K562 (cell line): Measurements from ENCODE around the gene CLCN1. TPM values are rescaled to one million over a fixed set of nuclear protein-coding genes. Genes with fewer than 3 reads are reported as not detected.

ENCODE experiments used
- ATAC-seq: fragments of 200-7000 bp; cut with Tn5 transposase; 3 replicates; pipeline ENCODE4 v1.9.1; 2020; ENCODE audit warnings: moderate library complexity
- BruUV-seq: library from RNA; stranded (reverse); fragments of 400-500 nt; replicated peaks from 2 replicates; lab custom pipeline; 2021; lab: Mats Ljungman, UMichigan
- CTCF ChIA-PET: fragments of 300-600 bp; formaldehyde crosslinking; extraction: SDS; loops from one replicate; lab custom pipeline; 2021; ENCODE audit warnings: low intra/inter-chr PET ratio; lab: Yijun Ruan, JAX
- POLR2A ChIA-PET: fragments of 300-600, 350-650 bp; sonication (Branson Sonifier 250); formaldehyde crosslinking; extraction: SDS; loops from one replicate; lab custom pipeline; 2021; ENCODE audit warnings: antibody characterized with exemption, inconsistent platforms; lab: Yijun Ruan, JAX
- DNase-seq, 4 experiments: peaks; one replicate each; pipeline versions ENCODE4 v3.0.0 to v3.0.0-alpha.2; 2011 to 2018; ENCODE audit warnings: low spot score in 3 of 4, mixed read lengths in 3 of 4; ENCODE audit errors: extremely low read depth in 1 of 4
- FAIRE-seq: peaks from 2 replicates; lab custom pipeline; 2011; peaks lifted over from hg19 to GRCh38; lab: Jason Lieb, UNC
- H2AFZ ChIP-seq: 2 replicates; pipeline ENCODE4 v1.6.0; 2011; ENCODE audit warnings: low read depth, low read length, control low read depth, inconsistent platforms
- H3K27ac ChIP-seq: fragments of 200-600 bp; 3 replicates; pipeline ENCODE4 v1.8.0; 2011; ENCODE audit warnings: low read depth, mild to moderate bottlenecking, control low read depth, inconsistent platforms, low read length, moderate library complexity, mixed read lengths; ENCODE audit errors: extremely low read depth
- H3K27me3 ChIP-seq, 2 experiments: fragments of 300-600 bp in 1 of 2; 2 replicates in 1 of 2; 3 replicates in 1 of 2; pipeline versions ENCODE4 v1.6.0 to v1.8.0; 2011; ENCODE audit warnings: inconsistent platforms in 2 of 2, low read length in 2 of 2, mild to moderate bottlenecking in 1 of 2, mixed read lengths in 1 of 2, moderate library complexity in 1 of 2; ENCODE audit not compliant: control insufficient read depth in 2 of 2, insufficient read depth in 2 of 2
- H3K36me3 ChIP-seq: fragments of 300-600 bp; 3 replicates; pipeline ENCODE4 v1.8.0; 2011; ENCODE audit warnings: mild to moderate bottlenecking, low read length, inconsistent platforms; ENCODE audit not compliant: control insufficient read depth, insufficient read depth
- H3K4me1 ChIP-seq, 2 experiments: fragments of 200-600 bp in 1 of 2; replicated peaks in 1 of 2; 2 replicates in 1 of 2; 3 replicates in 1 of 2; pipeline versions ENCODE4 v1.5.1 to v1.8.0; 2011; ENCODE audit warnings: inconsistent platforms in 2 of 2, low read length in 2 of 2, mild to moderate bottlenecking in 1 of 2, mixed read lengths in 1 of 2, moderate library complexity in 1 of 2; ENCODE audit not compliant: control insufficient read depth in 2 of 2, insufficient read depth in 2 of 2
- H3K4me2 ChIP-seq: 2 replicates; pipeline ENCODE4 v1.6.1; 2011; ENCODE audit warnings: low read length, control low read depth, inconsistent platforms, mixed read lengths; ENCODE audit not compliant: insufficient read depth
- H3K4me3 ChIP-seq: fragments of 200-600 bp; sonication (generic), shearing (Covaris generic); 2 replicates; pipeline ENCODE4 v1.5.1; 2016; ENCODE audit warnings: control low read depth, inconsistent platforms
- H3K79me2 ChIP-seq: fragments of 200-600 bp; 3 replicates; pipeline ENCODE4 v1.8.0; 2011; ENCODE audit warnings: low read length, inconsistent platforms; ENCODE audit not compliant: control insufficient read depth, insufficient read depth
- H3K9ac ChIP-seq, 2 experiments: 2 replicates each; pipeline versions ENCODE4 v1.6.0 to v1.6.1; 2011; ENCODE audit warnings: low read depth in 2 of 2, low read length in 2 of 2, control low read depth in 1 of 2, inconsistent platforms in 1 of 2, mild to moderate bottlenecking in 1 of 2, mixed read lengths in 1 of 2; ENCODE audit not compliant: insufficient read depth in 1 of 2
- H3K9me1 ChIP-seq: one replicate; pipeline ENCODE4 v1.6.0; 2011; ENCODE audit warnings: inconsistent platforms, mild to moderate bottlenecking, low read length, moderate library complexity; ENCODE audit not compliant: control insufficient read depth, insufficient read depth
- H3K9me3 ChIP-seq: replicated peaks from 2 replicates; pipeline ENCODE4 v1.5.1; 2011; ENCODE audit warnings: low read depth, low read length, inconsistent platforms; ENCODE audit not compliant: control insufficient read depth, insufficient read depth
- H4K20me1 ChIP-seq: replicated peaks from 2 replicates; pipeline ENCODE4 v1.6.1; 2011; ENCODE audit warnings: low read length, inconsistent platforms, mixed read lengths; ENCODE audit not compliant: control insufficient read depth, insufficient read depth
- CXXC5 ChIP-seq: fragments of 250-450 bp; sonication (Bioruptor Pico); IDR thresholded peaks from 2 replicates; pipeline ENCODE4 v1.8.0; 2022; ENCODE audit warnings: inconsistent platforms, mild to moderate bottlenecking, moderate library complexity
- FOXP1 ChIP-seq: sonication (generic); formaldehyde crosslinking; IDR thresholded peaks from 2 replicates; pipeline ENCODE4 v1.8.0; 2022; ENCODE audit warnings: mild to moderate bottlenecking, missing genetic modification reagents
- GTF3C2 ChIP-seq: IDR thresholded peaks from 3 replicates; pipeline ENCODE4 v1.6.1; 2011; ENCODE audit warnings: borderline replicate concordance, mild to moderate bottlenecking, moderate library complexity; ENCODE audit not compliant: insufficient read length; ENCODE audit errors: extremely low read depth
- MEIS2 ChIP-seq: fragments of 450-650 bp; IDR thresholded peaks from 2 replicates; pipeline ENCODE4 v1.6.1; 2014; ENCODE audit warnings: mild to moderate bottlenecking; ENCODE audit not compliant: partially characterized antibody
- MXD1 ChIP-seq: fragments of 250-450 bp; sonication (Bioruptor Pico); IDR thresholded peaks from 2 replicates; pipeline ENCODE4 v1.8.0; 2021; ENCODE audit warnings: borderline replicate concordance, mild to moderate bottlenecking, moderate library complexity; ENCODE audit not compliant: poor library complexity, severe bottlenecking
- PML ChIP-seq: IDR thresholded peaks from 2 replicates; pipeline ENCODE4 v1.6.1; 2012; ENCODE audit warnings: low read length, inconsistent platforms
- SIRT6 ChIP-seq: IDR thresholded peaks from one replicate; pipeline ENCODE4 v1.6.1; 2012; ENCODE audit warnings: low read depth, mild to moderate bottlenecking, control low read depth, inconsistent platforms, low read length, moderate library complexity
- SMAD2 ChIP-seq: fragments of 150-350 bp; IDR thresholded peaks from 2 replicates; pipeline ENCODE4 v1.6.1; 2014; ENCODE audit warnings: low read depth, mild to moderate bottlenecking, low read length
- TFAM ChIP-seq: fragments of 250-450 bp; sonication (Bioruptor Pico); conservative IDR thresholded peaks from 2 replicates; pipeline ENCODE4 v1.5.0; 2021; ENCODE audit warnings: mild to moderate bottlenecking, moderate library complexity
- YY1 ChIP-seq, 3 experiments: IDR thresholded peaks; 2 replicates each; pipeline ENCODE4 v1.6.1; 2011; ENCODE audit warnings: low read length in 2 of 3, mild to moderate bottlenecking in 2 of 3, moderate library complexity in 2 of 3, borderline replicate concordance in 1 of 3, control low read depth in 1 of 3, low read depth in 1 of 3; ENCODE audit not compliant: insufficient read depth in 3 of 3, insufficient replicate concordance in 2 of 3, control insufficient read depth in 1 of 3, insufficient read length in 1 of 3; ENCODE audit errors: extremely low read depth in 1 of 3
- ZNF23 ChIP-seq: fragments of 250-450 bp; sonication (Bioruptor Pico); IDR thresholded peaks from 2 replicates; pipeline ENCODE4 v1.4.0; 2020; ENCODE audit warnings: mild to moderate bottlenecking
- ZNF232 ChIP-seq: sonication (generic); formaldehyde crosslinking; IDR thresholded peaks from 2 replicates; pipeline ENCODE4 v1.8.0; 2022; ENCODE audit warnings: mild to moderate bottlenecking, missing genetic modification reagents
- ZNF586 ChIP-seq: fragments of 450-650 bp; formaldehyde crosslinking; conservative IDR thresholded peaks from 2 replicates; pipeline ENCODE4 v1.4.0; 2020; ENCODE audit warnings: mild to moderate bottlenecking, moderate library complexity
- ZNF668 ChIP-seq: fragments of 250-450 bp; sonication (Bioruptor Pico); IDR thresholded peaks from 2 replicates; pipeline ENCODE4 v1.8.0; 2022; ENCODE audit warnings: mild to moderate bottlenecking, inconsistent platforms
- WGBS: fragments of 100-300 bp; shearing (Covaris generic); methylation state at CpG from one replicate; pipeline ENCODE4 v1.1.6; 2016; ENCODE audit warnings: low coverage, mixed read lengths; ENCODE audit not compliant: insufficient coverage; ENCODE audit errors: missing lambda C conversion rate; 5-methylcytosine and 5-hydroxymethylcytosine counted together
- in situ Hi-C: fragments of 300-500 bp; cut with MboI; formaldehyde crosslinking; loops from 4 replicates; pipeline ENCODE4 v1.15.0; 2018; ENCODE audit warnings: inconsistent platforms, mixed read lengths
- intact Hi-C: fragments of 100-400 bp; cut with micrococcal nuclease; formaldehyde crosslinking; loops from 2 replicates; pipeline ENCODE4 v1.14.2; 2022
- polyA plus RNA-seq, 8 experiments: library from polyadenylated mRNA; depleted of rRNA in 4 of 8; stranded (reverse) in 5 of 8; unstranded in 3 of 8; fragments of >200 nt; fragmentation: Nextera tagmentation in 2 of 8; fragmentation: Illumina TruSeq in 1 of 8; extraction: Ambion mirVana in 2 of 8; extraction: Trizol in 1 of 8; gene quantifications; 2 replicates each; pipeline versions ENCODE4 v1.2.1 to v1.2.3, GENCODE V29; 2011 to 2014; ENCODE audit warnings: inconsistent platforms in 1 of 8, missing spikeins in 1 of 8
- total RNA-seq, 7 experiments: library from RNA; depleted of rRNA in 6 of 7; stranded (reverse); fragments of >200 nt in 6 of 7; fragmentation: Illumina TruSeq in 2 of 7; extraction: Trizol in 2 of 7; gene quantifications; 2 replicates each; pipeline versions ENCODE4 v1.2.1 to v1.2.3, GENCODE V29; 2011 to 2021; ENCODE audit warnings: low replicate concordance in 1 of 7
- TF ChIP-seq, protein P1 (sequence below): fragments of 250-450 bp; sonication (Bioruptor Pico); IDR thresholded peaks from 2 replicates; pipeline ENCODE4 v1.8.0; 2022; ENCODE audit warnings: moderate library complexity, mild to moderate bottlenecking, inconsistent platforms

The CLCN1 gene
- total and polyA plus RNA-seq, 9 of the 15 experiments (the other 6 are each of a cell fraction or from before 2014, with no cell fraction given), result 0.01 to 0.11 (median 0.04) TPM; not detected in 4

DNA sequence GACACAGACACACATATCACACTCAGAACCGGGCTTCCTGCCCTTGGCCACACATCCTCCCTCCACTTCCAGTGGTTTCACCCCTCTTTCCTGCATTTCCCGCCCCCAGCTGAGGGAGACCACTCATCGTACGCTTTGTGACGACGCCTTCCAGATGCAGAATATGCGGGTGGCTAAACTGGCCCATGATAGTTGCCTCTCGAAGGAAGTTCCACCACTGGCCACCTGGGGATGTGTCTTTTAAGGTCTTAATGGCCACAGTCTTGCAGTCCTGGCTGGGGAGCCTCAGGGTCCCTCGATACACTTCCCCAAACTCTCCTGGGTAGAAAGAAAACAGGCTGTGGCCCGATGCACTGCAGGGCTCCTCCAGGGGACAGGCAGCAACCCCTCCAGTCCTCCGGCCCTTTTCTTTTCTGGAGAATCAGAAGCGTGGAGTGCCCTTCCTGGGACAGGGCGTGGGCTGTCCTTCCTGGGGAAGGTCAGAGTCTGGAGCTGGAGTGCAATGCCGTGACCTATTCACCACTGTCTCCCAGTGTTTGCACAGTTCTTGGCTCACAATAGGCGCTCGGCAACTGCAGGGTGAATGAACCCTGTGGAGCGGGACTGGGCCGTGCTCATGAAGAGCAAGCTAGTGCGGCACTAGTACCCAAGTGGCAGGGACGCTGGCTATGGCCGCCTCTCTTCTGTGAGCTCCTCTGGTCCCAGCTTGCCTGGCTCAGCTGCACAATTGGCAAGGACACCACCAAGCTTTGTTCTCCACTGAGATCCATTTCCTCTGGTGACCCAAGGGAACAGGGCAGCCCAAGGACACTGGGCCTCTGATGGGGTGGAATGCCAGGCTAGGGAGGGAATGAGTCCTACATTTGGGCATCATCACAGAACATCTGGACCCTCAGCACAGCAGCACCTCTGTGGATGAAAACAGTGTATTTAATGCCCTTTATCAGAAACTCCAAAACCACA, 79.6 kb downstream of the CLCN1 start:
- peak; percentile 72 for ATAC-seq
- POLR2A ChIA-PET, result interaction anchor here (0.8 to 9.7 kb wide), 5 partner anchors 7 to 11 kb away, joined by 3 to 131 read pairs (median 4); partner anchors contain the start of gene EPHA1
- 8% methylated on average over 21 of the region's 21 CpGs for WGBS
- no peak for TF ChIP-seq ZNF232 (CRISPR knock-in tag)
- TF ChIP-seq, protein P1, sequence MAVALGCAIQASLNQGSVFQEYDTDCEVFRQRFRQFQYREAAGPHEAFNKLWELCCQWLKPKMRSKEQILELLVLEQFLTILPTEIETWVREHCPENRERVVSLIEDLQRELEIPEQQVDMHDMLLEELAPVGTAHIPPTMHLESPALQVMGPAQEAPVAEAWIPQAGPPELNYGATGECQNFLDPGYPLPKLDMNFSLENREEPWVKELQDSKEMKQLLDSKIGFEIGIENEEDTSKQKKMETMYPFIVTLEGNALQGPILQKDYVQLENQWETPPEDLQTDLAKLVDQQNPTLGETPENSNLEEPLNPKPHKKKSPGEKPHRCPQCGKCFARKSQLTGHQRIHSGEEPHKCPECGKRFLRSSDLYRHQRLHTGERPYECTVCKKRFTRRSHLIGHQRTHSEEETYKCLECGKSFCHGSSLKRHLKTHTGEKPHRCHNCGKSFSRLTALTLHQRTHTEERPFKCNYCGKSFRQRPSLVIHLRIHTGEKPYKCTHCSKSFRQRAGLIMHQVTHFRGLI, result no peak
- TF ChIP-seq PML, result no peak
- TF ChIP-seq MEIS2, result no peak
- no peak for TF ChIP-seq GTF3C2
- no peak for TF ChIP-seq ZNF668 (CRISPR knock-in tag)
- TF ChIP-seq CXXC5 (CRISPR knock-in tag), result no peak
- no peak for TF ChIP-seq ZNF586
- TF ChIP-seq ZNF23 (CRISPR knock-in tag), result no peak
- TF ChIP-seq TFAM (CRISPR knock-in tag), result no peak
- TF ChIP-seq SIRT6, result no peak
- no peak for TF ChIP-seq MXD1
- peak in 1 of 3 experiments; percentile 40 for TF ChIP-seq YY1 (IDR thresholded peaks at IDR 0.05; ENCODE audit: borderline replicate concordance in 1 of 3, control insufficient read depth in 1 of 3, extremely low read depth in 1 of 3, insufficient read depth in 3 of 3, insufficient read length in 1 of 3, insufficient replicate concordance in 2 of 3, low read depth in 1 of 3, low read length in 2 of 3)
- TF ChIP-seq FOXP1 (CRISPR knock-in tag), result 0 out of 2 replicates have a peak, but pooled peaks have one; percentile 35
- no peak for TF ChIP-seq SMAD2

More for the DNA sequence above, 79.6 kb downstream of the CLCN1 start:
- Histone ChIP-seq H3K4me3 (no peak overlapping the region), H3K27me3 (peaks cover 38 to 68% of the 10 kb centered on the region in 2 experiments; a peak in 4 of 5 replicates), H3K36me3 (peaks cover 13% of the 10 kb centered on the region; the same call in 1 of the 3 replicates), H3K9me3 (no peaks in the 10 kb centered on the region), H3K79me2 (no peaks in the 10 kb centered on the region), H3K9me1 (peaks cover 3% of the 10 kb centered on the region), H3K4me2 (no peak overlapping the region), H4K20me1 (peaks cover 25% of the 10 kb centered on the region), H2AFZ (no peak overlapping the region), H3K9ac (peak overlapping the region in 1 of 2 experiments; percentile 21; a peak in 1 of 4 replicates), H3K4me1 (peaks cover 0 to 20% of the 10 kb centered on the region in 2 experiments; a peak in 2 of 5 replicates), H3K27ac (no peak overlapping the region)
- DNase-seq (peak; percentile 50 to 64 (median 61)), FAIRE-seq (peak; percentile 72)
- no TSS peak for BruUV-seq
- intact Hi-C loops (no loop called here), in situ Hi-C loops (no loop called here)
- CTCF ChIA-PET, result interaction anchor here (1.4 kb wide), 1 partner anchor 342 kb away, joined by 4 read pairs; no protein-coding TSS in a partner anchor
